ENCODE data around the gene DYNC2LI1.

Gene DYNC2LI1

DNA sequence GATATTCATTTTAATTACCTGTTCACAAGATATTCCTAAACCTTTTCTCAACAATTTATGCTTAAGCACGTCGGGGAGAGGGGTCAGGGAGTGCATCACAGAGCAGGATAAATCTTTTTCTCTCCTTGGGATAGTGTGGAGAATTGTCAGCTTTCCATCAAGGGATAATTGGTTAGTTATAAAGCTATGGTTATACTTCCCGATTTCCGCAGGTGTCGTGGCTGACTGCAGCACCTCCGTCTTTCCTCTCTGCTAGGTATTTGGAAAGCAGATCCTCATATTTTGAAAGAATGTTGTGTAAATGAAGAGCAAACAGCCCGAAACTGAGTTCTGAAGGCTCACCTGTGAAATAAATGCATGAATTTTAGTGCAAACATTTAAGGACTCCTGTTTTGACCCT, 778 bp downstream of the DYNC2LI1 start:
- ChIA-PET CTCF (interaction anchor here (0.6 kb wide), 1 partner anchor 197 kb away, joined by 3 read pairs; no protein-coding TSS in a partner anchor), POLR2A (ENCODE audit: low non-redundant PET) (no interaction called here)
- H3K27ac ChIP-seq = peak overlapping the region; percentile 88
- peak; percentile 5 for DNase-seq (ENCODE audit: low spot score)
- TF ChIP-seq, protein P1, sequence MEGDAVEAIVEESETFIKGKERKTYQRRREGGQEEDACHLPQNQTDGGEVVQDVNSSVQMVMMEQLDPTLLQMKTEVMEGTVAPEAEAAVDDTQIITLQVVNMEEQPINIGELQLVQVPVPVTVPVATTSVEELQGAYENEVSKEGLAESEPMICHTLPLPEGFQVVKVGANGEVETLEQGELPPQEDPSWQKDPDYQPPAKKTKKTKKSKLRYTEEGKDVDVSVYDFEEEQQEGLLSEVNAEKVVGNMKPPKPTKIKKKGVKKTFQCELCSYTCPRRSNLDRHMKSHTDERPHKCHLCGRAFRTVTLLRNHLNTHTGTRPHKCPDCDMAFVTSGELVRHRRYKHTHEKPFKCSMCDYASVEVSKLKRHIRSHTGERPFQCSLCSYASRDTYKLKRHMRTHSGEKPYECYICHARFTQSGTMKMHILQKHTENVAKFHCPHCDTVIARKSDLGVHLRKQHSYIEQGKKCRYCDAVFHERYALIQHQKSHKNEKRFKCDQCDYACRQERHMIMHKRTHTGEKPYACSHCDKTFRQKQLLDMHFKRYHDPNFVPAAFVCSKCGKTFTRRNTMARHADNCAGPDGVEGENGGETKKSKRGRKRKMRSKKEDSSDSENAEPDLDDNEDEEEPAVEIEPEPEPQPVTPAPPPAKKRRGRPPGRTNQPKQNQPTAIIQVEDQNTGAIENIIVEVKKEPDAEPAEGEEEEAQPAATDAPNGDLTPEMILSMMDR (conservative IDR thresholded peaks at IDR 0.05; ENCODE audit: low read depth) = no peak

DNA sequence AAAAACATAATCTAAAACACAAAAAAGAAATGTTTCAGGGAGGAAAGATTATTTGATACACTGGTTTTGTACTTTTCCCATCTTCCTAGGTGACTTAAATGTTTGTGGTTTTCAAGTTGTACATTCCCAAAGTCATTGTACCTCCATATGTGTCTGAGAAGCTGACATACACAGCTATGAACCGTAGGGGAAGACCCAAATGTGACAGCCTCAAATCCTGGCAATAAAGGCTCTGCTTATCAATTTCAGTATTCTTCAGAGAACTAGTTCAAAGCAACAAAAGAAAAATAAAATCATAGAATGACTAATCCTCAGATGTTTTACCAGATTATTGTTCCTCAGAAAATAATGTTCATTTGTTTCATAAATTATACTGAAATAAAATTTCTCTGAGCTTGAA, 2.5 kb downstream of the DYNC2LI1 start:
- ChIA-PET POLR2A (ENCODE audit: low non-redundant PET) (no interaction called here), CTCF (interaction anchor here (0.6 kb wide), 1 partner anchor 966 kb away, joined by 3 read pairs; no protein-coding TSS in a partner anchor)
- TF ChIP-seq, protein P1 (conservative IDR thresholded peaks at IDR 0.05; ENCODE audit: low read depth) = no peak
- no peak for DNase-seq (ENCODE audit: low spot score)
- no peak overlapping the region for H3K27ac ChIP-seq

DNA sequence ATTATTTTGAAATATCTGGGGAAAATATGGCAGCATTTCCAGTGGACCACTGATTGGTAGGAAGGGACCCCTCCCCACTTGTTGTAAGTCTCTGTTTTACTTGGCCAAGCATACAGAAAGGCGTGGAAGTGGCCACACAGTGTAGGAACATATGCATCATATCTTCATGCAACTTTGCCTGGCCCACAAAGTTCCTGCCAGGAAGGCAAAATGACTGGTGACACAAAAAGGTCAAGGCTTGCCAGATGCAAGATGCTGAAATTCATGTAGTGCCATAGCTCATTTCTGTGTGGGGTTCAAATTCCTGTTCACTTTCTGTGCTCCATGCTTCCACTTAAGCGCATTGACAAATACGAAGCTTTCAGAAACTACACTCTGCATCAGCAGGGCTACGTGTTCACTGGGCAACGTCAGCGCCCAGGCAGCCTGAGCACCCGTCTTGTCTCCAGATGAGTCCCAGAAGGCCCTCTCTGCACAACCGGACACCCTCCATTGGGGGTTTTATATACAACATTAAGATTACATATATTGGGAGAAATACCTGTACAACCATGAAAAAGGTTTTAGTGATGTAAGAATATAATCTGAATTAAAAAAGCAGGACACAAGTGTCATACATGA, 3.6 kb downstream of the DYNC2LI1 start:
- ChIA-PET CTCF (no interaction called here), POLR2A (ENCODE audit: low non-redundant PET) (no interaction called here)
- TF ChIP-seq, protein P1 (conservative IDR thresholded peaks at IDR 0.05; ENCODE audit: low read depth) = no peak
- H3K27ac ChIP-seq = no peak overlapping the region
- DNase-seq (ENCODE audit: low spot score) = no peak

DNA sequence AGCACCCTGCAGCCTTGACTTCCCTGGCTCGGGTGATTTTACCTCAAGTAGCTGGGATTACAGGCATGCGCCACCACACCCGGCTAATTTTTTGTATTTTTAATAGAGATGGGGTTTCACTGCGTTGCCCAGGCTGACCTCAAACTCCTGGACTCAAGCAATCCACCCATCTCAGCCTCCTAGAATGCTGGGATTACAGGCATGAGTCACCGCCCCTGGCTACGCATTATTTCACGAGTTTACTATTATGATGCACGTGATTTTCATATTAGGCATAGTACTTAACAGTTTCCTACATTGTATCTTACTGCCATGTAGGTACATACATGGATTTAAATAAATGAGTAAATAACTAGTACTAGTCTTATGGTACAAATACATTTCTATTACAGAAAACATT, 4.4 kb downstream of the DYNC2LI1 start:
- TF ChIP-seq, protein P1 (conservative IDR thresholded peaks at IDR 0.05; ENCODE audit: low read depth) = no peak
- H3K27ac ChIP-seq = no peak overlapping the region
- DNase-seq (ENCODE audit: low spot score) = no peak
- ChIA-PET POLR2A (ENCODE audit: low non-redundant PET) (no interaction called here), CTCF (no interaction called here)

DNA sequence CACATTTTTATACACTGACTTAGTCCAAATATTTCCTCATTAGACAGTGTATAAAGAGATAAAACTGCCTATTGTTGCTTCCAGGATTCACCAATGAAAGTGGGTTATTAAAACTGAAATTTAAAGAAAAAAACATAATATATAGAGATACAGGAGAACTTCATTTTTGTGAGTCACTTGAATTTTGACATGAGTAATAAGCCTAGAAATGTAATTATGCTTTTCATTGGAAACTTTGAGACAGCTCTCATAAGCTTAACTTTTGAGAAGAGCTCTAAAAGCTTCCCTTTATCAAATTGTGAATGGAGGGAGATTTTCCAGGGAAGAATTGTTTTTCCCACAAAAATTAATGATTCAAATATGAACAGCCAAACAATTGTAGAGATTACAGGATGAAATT, 14.1 kb downstream of the DYNC2LI1 start:
- ChIA-PET POLR2A (ENCODE audit: low non-redundant PET) (no interaction called here), CTCF (no interaction called here)
- TF ChIP-seq, protein P1 (conservative IDR thresholded peaks at IDR 0.05; ENCODE audit: low read depth) = no peak
- no peak for DNase-seq (ENCODE audit: low spot score)
- no peak overlapping the region for H3K27ac ChIP-seq

DNA sequence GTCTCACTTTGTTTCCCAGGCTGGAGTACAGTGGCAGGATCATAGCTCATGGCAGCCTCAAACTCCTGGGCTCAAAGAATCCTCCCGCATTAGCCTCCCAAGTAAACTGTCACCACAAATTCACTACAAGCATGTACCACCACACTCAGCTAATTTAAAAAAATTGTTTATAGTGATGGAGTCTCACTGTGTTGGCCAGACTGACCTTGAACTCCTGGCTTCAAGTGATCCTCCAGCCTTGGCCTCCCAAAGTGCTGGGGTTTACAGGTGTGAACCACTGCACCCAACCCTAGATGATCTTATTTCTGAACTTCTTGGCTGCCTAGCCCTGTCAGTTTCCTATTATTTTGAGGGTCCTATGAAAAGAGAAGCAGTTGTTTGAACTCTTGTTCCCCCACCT, 14.8 kb downstream of the DYNC2LI1 start:
- TF ChIP-seq, protein P1 (conservative IDR thresholded peaks at IDR 0.05; ENCODE audit: low read depth) = no peak
- ChIA-PET POLR2A (ENCODE audit: low non-redundant PET) (interaction anchor here (0.5 kb wide), 1 partner anchor 37 kb away, joined by 3 read pairs; no protein-coding TSS in a partner anchor), CTCF (no interaction called here)
- no peak overlapping the region for H3K27ac ChIP-seq
- DNase-seq (ENCODE audit: low spot score) = no peak
